Measurements from ENCODE around the gene ERN1.

ERN1 gene

DNA sequence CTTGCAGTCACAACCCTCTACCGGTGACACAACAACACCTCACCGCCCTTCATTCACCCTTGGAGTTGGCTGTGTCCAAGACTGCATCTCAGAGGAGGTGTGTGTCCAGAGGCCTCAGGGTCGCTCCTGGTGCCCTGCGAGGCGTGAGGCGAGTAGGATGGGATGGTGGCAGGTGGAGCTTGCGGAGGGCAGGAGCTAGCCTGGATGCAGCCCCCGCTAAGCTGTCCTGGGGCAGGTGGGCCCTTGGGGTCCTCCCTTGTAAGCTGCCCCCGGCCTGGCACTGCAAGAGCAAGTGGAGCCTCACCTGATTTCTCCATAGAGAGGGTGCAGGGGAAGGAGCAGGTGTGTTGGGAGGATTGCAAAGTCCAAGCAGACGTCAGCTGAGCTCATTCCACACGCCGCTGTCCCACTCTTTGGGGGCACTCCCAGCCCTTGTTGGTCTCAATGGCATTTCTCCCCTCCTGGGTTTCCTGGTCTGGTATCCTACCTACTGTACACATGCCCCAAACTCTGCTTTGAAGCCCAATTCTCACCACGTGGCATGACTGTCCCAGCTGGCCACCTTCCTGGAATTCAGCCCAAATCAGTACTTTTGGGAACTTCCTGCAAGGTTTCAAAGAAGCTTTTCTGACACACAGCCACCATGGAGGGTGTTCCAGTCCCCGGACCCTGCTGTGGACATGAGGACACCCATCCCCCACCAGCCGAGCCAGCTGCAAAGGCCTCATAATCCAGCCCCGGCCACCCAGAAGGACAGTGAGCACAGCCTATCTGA, 91.4 kb downstream of the ERN1 start:
- no peaks in the 10 kb centered on the region for H3K9me2 ChIP-seq (replicated peaks; ENCODE audit: low read depth, low read length)
- H3F3A ChIP-seq (ENCODE audit: low read depth), result no peaks in the 10 kb centered on the region
- TF ChIP-seq EZH2phosphoT487 (IDR thresholded peaks at IDR 0.05; ENCODE audit: borderline replicate concordance), result no peak
- TF ChIP-seq, protein P1, sequence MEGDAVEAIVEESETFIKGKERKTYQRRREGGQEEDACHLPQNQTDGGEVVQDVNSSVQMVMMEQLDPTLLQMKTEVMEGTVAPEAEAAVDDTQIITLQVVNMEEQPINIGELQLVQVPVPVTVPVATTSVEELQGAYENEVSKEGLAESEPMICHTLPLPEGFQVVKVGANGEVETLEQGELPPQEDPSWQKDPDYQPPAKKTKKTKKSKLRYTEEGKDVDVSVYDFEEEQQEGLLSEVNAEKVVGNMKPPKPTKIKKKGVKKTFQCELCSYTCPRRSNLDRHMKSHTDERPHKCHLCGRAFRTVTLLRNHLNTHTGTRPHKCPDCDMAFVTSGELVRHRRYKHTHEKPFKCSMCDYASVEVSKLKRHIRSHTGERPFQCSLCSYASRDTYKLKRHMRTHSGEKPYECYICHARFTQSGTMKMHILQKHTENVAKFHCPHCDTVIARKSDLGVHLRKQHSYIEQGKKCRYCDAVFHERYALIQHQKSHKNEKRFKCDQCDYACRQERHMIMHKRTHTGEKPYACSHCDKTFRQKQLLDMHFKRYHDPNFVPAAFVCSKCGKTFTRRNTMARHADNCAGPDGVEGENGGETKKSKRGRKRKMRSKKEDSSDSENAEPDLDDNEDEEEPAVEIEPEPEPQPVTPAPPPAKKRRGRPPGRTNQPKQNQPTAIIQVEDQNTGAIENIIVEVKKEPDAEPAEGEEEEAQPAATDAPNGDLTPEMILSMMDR (conservative IDR thresholded peaks at IDR 0.05; ENCODE audit: low read length), result no peak
- H3K27me3 ChIP-seq (ENCODE audit: insufficient read depth, low read length, poor library complexity, severe bottlenecking), result no peaks in the 10 kb centered on the region
- H3K4me3 ChIP-seq (ENCODE audit: low read length, poor library complexity, severe bottlenecking), result no peak overlapping the region
- no peaks in the 10 kb centered on the region for H3K79me2 ChIP-seq (ENCODE audit: insufficient read depth, low read length)
- no peak overlapping the region for H3K4me2 ChIP-seq (ENCODE audit: low read depth, low read length, poor library complexity, severe bottlenecking)
- H3K9me3 ChIP-seq (ENCODE audit: insufficient read depth, low read depth, low read length), result no peaks in the 10 kb centered on the region
- no peak overlapping the region for H3K9ac ChIP-seq (ENCODE audit: low read depth, low read length, poor library complexity, severe bottlenecking)
- no peaks in the 10 kb centered on the region for H3K36me3 ChIP-seq (ENCODE audit: insufficient read depth, low read length)
- H3K4me1 ChIP-seq (ENCODE audit: insufficient read depth, low read length, poor library complexity, severe bottlenecking), result no peaks in the 10 kb centered on the region
- H2AFZ ChIP-seq (ENCODE audit: low read length), result no peak overlapping the region
- no peaks in the 10 kb centered on the region for H4K20me1 ChIP-seq (ENCODE audit: insufficient read depth, low read length, poor library complexity, severe bottlenecking)

DNA sequence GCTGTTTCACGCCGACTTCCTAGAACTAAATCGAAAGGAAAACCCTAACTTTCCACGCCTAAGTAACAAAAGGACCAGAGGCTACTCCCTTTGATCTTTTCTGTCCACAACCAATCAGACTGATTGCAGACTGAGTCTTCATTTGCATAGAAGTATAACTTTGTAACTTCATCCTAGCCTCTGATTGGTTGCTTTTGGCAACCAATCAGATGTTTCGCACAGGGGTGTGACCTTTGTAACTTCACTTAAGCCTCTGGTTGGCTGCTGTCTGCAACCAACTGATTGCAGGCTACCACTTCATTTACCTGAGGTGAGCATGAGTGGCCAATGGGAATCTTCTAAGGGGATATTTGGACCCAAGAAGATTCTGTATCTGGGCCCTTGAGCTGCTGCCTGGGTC, 92.1 kb downstream of the ERN1 start:
- no peak overlapping the region for H3K9ac ChIP-seq (ENCODE audit: low read depth, low read length, poor library complexity, severe bottlenecking)
- no peak overlapping the region for H3K4me2 ChIP-seq (ENCODE audit: low read depth, low read length, poor library complexity, severe bottlenecking)
- H3K79me2 ChIP-seq (ENCODE audit: insufficient read depth, low read length), result no peaks in the 10 kb centered on the region
- no peaks in the 10 kb centered on the region for H3K4me1 ChIP-seq (ENCODE audit: insufficient read depth, low read length, poor library complexity, severe bottlenecking)
- no peaks in the 10 kb centered on the region for H3K9me3 ChIP-seq (ENCODE audit: insufficient read depth, low read depth, low read length)
- H4K20me1 ChIP-seq (ENCODE audit: insufficient read depth, low read length, poor library complexity, severe bottlenecking), result no peaks in the 10 kb centered on the region
- no peak overlapping the region for H2AFZ ChIP-seq (ENCODE audit: low read length)
- TF ChIP-seq EZH2phosphoT487 (IDR thresholded peaks at IDR 0.05; ENCODE audit: borderline replicate concordance), result no peak
- TF ChIP-seq, protein P1 (conservative IDR thresholded peaks at IDR 0.05; ENCODE audit: low read length), result no peak
- H3F3A ChIP-seq (ENCODE audit: low read depth), result no peaks in the 10 kb centered on the region
- no peaks in the 10 kb centered on the region for H3K36me3 ChIP-seq (ENCODE audit: insufficient read depth, low read length)
- no peaks in the 10 kb centered on the region for H3K27me3 ChIP-seq (ENCODE audit: insufficient read depth, low read length, poor library complexity, severe bottlenecking)
- H3K4me3 ChIP-seq (ENCODE audit: low read length, poor library complexity, severe bottlenecking), result no peak overlapping the region
- H3K9me2 ChIP-seq (replicated peaks; ENCODE audit: low read depth, low read length), result no peaks in the 10 kb centered on the region

DNA sequence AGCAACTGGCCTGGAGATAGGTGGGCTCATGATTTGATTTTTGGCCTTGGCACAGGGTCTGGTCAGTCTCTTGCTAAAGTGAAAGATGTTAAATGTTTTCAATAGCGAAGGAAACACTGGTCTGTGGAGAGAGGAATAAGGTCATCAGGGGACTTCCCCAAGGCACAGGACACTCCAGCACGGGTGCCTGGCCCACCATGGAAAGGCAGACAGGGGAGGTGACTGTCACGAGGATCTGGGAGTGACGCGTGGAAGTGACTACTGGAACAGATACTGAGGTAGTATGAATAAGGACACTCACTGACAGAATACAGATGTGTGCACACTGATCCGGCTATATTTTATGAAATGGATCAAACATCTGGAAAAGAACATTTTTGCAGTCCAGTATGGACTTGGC, 92.8 kb downstream of the ERN1 start:
- H3K36me3 ChIP-seq (ENCODE audit: insufficient read depth, low read length), result no peaks in the 10 kb centered on the region
- no peaks in the 10 kb centered on the region for H3K9me2 ChIP-seq (replicated peaks; ENCODE audit: low read depth, low read length)
- H4K20me1 ChIP-seq (ENCODE audit: insufficient read depth, low read length, poor library complexity, severe bottlenecking), result no peaks in the 10 kb centered on the region
- H3F3A ChIP-seq (ENCODE audit: low read depth), result no peaks in the 10 kb centered on the region
- H2AFZ ChIP-seq (ENCODE audit: low read length), result no peak overlapping the region
- H3K9ac ChIP-seq (ENCODE audit: low read depth, low read length, poor library complexity, severe bottlenecking), result no peak overlapping the region
- H3K4me3 ChIP-seq (ENCODE audit: low read length, poor library complexity, severe bottlenecking), result no peak overlapping the region
- no peaks in the 10 kb centered on the region for H3K79me2 ChIP-seq (ENCODE audit: insufficient read depth, low read length)
- no peaks in the 10 kb centered on the region for H3K4me1 ChIP-seq (ENCODE audit: insufficient read depth, low read length, poor library complexity, severe bottlenecking)
- no peaks in the 10 kb centered on the region for H3K27me3 ChIP-seq (ENCODE audit: insufficient read depth, low read length, poor library complexity, severe bottlenecking)
- H3K9me3 ChIP-seq (ENCODE audit: insufficient read depth, low read depth, low read length), result no peaks in the 10 kb centered on the region
- no peak overlapping the region for H3K4me2 ChIP-seq (ENCODE audit: low read depth, low read length, poor library complexity, severe bottlenecking)
- no peak for TF ChIP-seq EZH2phosphoT487 (IDR thresholded peaks at IDR 0.05; ENCODE audit: borderline replicate concordance)
- TF ChIP-seq, protein P1 (conservative IDR thresholded peaks at IDR 0.05; ENCODE audit: low read length), result no peak
